Glomerular visceral epithelial cell (primary cell): ENCODE data around the gene LCMT1.
"Not testable (repeated sequence)": the region's sequence is repeated elsewhere in the genome, so short reads cannot be mapped to it uniquely, and the experiment has no call there.

ENCODE experiments used
- DNase-seq: peaks from one replicate; pipeline ENCODE4 v3.0.0-alpha.2; 2016; ENCODE audit errors: extremely low spot score

LCMT1 gene

DNA sequence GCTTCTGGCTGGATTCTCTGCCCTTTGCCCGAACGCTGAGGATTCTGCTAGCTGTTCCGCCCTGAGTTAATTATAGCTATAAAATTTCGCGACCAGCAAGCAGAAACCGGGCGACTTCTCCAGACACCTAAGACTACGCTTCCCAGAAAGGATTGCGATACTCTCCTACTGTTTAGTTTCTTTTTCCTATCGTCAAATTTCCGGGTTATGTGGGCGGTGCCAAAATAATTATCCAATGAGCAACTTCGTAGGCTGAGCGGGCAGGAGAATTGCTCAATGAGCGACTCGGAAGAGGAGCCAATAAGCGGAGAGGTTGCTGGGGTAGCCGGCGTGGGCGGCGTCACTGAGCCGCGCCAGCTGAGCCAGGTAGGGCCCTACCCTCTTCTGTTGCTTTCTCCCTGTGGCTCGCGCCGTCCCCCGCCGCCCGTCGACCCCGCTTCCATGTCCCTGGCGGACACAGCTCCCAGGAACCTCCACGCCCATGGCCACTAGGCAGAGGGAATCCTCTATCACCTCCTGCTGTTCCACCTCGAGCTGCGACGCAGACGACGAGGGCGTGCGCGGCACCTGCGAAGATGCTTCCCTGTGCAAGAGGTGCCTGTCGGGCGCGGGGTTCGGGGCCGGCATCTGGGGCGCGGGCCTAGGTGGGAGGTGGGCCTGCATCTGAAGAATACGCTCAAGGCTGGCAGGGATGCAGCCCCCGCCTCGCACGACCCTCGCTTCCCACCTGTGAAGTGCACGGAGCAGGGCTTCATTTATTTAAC is at the start of gene LCMT1:
Gene LCMT1 (plus strand): TSS at position 340 of the 764 bp plus-strand sequence. CDS start 142 bp downstream, at position 482.
- peak; percentile 96 for DNase-seq

DNA sequence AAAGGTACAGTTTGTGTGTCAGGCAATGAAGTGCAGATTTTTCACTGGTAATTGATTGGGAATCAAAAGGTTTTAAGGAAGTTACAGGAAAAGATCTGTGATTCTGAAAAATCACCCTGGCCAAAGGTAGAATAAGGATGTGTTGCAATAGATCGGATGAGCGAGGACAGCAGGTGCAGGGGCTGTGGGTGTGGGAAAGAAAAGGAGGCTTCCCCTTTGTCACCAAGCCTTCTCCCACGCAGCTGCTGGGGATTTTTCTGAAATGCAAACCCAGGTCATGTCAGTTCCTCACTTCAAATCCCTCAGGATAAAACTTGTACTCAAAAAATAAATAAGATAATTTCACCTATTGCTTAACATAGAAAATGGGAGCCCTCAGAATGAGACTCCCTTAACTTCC is 48.4 kb upstream of the LCMT1 start:
- DNase-seq, result no peak

DNA sequence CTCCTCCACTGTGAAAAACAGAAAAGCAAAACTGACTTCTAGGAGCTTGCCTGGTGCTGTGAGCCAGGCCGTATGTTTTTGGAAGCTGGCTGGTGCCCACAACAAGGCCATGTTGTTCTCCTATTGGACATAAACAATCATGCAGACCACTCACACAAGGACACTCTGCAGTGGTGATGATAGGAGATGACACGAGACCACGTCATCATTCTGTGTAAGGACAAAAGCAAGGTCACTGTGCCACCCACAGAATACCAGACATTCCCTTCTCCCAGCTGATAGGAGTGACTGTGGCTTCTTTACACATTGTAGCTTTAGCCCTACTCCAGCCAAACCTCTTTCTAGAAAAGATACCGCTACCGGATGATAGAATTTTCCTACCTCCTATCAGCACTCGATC is 47.7 kb upstream of the LCMT1 start:
- no peak for DNase-seq

DNA sequence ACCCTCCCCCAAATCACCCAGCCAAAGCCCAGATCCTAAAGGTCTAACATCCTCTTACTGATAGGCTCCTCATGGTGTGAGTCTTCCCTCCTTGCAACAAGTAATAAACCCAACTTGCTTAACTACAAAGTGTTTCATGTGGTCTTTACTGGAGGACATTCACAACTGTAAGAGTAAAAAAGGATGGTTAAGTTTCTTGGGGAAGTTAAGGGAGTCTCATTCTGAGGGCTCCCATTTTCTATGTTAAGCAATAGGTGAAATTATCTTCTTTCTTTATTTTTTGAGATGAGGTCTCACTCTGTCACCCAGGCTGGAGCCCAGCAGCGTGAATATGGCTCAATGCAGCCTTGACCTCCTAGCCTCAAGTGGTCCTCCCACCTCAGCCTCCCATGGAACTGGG is 47.3 kb upstream of the LCMT1 start:
- not testable (repeated sequence) for DNase-seq

DNA sequence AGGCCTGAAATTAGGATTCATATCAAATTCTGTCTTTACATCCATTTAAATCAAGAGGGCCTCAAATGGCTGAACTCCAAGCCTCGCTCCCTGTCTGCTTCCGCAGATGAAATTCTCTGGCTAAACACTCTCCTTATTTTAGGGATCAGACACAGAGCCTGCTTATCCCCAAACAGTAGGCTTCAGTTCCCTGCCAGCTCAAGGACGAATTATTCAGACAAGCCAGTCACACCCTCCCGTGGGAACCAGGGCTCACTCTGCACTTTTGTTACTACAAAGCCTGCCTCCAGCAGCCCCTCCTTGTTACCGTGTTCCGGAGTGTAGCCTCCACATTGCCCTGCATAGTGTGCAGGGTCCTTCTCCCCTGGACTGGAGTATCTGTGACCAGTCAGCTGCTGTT is 46.6 kb upstream of the LCMT1 start:
- no peak for DNase-seq

DNA sequence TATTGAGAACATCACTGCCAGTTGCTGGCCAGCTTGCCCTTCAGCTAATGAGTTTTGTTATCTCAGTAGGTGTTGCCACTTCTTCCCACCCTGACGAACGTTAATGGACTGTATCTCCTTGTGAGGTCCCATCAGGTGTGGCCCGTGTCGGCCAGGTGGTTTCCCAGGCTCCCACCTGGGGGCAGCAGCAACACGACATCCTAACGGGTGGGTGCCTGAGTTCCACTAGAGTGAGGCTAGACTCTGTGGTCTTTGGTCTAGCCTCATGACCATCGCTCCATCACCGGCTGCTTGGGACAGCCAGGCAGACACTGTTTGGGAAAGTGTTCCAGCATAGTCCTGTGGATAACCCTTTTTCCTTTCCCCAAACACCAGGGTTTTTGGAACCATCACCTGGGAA is 45.6 kb upstream of the LCMT1 start:
- no peak for DNase-seq

DNA sequence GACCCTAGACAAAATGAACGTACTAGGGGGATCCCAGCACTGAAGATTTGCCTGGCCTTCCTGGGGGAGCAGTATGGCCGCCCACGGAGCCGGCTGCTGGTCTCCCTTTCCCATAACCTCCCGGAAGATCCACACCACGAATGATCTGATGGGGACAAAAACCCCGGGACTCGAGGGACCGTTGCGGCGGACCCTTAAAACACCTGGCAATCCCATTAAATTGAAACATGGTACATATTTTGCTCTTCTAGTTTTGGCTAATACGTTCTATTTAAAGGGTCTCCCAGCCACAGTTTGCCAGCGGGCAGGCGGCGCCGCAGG is 45.2 kb upstream of the LCMT1 start:
- DNase-seq, result no peak

DNA sequence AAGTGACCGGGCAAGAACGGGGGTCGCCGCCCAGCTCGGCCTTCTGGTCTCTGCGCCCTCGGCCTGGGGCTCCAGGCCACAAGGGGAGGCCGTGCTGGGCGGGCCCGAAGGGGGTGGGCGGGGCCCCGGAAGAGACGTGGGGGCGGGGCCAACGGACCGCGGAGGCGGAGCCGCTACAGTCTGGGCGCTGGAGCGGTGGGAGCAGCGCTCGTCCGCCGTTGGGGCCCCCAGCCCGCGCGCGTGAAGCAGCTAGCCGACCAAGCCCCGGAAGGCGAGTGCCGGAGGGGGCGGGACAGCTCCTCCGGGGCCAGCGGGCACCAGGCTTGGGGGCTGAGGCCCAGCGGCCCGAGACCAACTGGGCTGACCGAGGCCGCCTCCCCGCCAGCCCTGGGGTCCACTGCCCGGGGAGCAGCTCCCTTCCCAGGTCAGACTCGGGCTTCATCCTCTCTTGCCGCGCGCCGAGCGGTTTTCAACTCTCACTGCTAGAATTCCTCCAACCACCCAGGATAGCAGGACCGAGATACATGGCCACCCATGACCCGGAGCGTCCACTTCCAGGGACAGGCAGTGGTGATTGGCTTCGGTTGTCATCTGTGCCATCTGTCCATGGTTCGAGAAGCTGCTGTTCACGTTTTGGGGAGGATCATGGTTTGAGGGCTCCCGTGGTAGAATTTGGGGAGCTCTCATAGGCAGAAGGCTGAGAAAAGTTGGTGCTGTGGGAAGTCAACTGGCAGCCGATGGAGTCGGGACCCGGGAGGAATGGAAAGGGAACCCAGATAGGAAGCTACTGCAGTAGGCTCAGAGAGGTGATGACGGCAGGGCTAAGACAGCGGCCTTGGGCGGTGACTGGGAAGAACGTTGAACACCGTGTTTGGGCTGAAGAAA is 44.6 kb upstream of the LCMT1 start:
- DNase-seq, result peak; percentile 49

DNA sequence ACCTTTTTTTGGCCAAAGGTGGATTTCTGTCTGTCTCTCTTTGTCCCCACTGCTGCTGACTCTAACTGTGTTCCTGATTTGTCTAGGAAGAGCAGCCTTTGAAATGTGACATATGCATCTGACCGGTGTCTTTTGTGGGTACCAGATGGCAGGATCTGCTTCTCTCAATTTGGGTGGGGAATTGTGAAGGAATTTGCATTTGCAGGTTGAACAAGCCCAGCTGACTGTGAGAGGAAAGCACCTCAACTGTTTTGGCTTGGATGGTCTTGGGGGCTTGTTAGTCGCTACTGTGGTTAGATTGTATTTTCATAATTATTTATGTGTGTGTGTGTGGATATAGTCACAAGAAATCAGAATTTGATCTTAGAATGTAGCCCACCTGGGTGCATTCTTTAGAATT is 37.7 kb upstream of the LCMT1 start:
- no peak for DNase-seq

DNA sequence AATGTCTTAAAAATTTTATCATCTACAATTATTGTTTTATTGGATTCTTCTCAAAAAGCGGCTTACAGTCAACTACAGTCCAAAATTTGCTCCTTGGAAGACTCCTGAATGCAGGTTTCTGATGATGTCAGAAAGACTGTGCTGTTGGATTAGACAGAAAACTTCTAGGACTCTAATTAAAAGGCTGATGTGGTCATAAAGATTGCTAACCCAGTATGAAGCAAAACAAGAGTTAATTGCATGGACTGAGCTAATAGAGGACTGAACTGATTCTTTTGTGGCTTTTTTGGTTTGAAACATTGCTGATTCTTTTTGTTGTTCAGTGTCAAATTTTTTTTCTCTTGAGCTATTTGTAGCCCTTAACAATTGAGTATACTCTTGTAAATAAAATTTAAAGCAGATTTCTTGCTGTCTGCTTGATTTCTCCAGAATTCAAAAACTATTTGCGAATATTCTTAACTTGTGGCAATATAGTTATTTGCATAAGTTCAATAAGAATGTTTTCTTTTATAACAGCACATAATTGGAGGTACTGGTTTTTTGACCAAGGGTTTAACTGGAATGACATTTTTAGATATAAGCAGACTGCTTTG is 33.1 kb upstream of the LCMT1 start:
- DNase-seq, result no peak

DNA sequence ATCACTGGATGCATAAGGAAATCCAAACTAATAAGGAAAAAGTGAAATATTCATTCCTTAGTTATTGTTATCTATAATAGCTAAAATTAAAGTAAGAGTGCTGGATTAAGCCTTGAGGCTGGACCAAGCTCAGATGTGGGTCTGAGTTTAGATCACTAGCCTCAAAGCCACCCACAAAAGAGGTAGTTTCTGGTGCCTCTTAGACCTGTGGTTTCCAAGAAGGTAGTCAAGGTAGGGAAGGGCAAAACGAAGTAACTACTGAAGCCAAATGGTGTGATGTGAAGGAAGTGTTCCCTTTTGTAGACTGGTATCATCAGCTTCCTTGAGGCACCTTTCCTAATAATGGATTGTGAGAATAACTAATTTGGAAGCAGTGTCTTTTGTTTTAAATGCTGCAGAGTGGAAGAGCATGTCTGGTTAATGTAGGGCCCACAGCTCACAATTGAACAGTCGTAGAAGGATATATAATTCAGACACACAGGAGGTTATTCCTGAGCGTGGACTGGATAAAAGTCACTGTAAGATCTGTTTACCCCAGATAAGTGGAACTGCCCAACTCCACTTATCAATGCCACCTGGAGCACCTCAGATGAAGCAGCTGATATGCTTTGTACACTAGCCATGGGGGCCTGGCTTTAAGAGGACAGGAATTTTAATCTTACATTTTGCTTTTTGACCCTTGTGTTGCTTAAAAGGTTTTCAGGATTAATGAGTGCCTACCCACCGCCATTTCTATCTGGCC is 31.7 kb upstream of the LCMT1 start:
- DNase-seq, result no peak

DNA sequence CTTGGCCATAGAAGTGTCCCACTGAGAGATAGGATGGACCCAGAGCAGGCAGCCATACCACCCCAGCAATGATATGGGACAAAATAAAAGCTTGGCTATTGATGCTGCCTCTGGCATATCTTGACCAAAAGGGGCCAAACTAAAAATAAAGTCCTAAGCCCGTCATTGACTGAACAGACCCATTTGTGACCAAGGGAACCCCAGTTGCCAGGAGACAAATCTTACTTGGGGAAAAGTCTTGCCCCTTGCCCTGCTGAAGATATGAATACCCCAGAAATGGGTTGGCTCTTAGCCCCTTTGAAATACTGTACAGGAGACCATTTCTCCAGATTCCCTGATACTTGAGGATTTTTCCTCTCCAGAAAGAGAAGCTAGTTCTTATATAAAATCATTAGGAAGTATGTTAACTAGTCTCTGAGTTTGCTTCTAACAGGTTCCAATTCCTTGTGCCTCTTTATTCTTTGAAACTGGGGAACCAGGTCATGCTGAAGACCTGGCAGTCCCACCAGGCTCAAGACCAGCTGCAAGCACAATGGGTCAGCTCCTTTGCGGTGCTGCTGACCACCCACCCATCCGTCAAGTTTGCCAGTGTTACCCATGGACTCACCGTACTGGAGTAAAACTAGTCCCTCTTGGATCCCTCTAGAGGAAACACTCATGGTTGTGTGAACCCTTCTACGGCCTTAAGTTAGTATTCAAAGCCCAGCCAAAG is 31.0 kb upstream of the LCMT1 start:
- DNase-seq, result no peak

DNA sequence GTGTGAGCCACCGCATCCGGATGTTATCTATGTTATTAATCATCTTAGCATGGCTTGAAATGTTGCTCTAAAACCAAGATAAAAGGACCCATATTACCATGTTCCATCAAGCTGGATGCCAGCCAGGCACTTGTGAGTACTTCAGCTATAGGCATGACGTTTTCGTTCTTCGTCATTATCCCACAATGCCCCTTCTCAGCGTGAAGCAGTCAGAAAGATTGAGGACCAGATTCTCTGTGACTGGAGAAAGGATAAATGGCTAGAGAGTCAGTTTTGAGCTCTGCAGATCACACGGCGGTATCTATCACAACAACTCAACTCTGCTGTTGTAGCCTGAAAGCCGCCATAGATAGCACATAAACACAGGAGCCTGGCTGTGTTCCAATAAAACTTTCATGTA is 29.8 kb upstream of the LCMT1 start:
- DNase-seq, result no peak

DNA sequence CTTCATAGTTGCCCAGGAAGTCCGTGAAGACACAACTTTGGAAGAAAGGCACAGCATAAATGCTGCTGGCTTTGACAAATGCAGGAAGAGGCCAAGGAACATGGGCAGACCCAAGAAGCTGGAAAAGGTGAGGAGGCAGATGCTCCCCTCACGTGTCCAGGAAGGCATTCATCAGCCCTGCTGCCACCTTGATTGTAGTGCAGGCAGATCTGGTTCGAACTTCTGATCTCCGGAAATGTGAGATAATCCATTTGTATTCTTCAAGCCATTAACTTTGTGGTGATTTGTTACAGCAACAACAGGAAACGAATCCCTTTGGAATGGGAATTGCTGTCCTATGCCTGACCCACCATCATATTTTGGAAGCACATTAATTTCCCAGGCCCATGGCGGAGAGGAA is 28.5 kb upstream of the LCMT1 start:
- no peak for DNase-seq

DNA sequence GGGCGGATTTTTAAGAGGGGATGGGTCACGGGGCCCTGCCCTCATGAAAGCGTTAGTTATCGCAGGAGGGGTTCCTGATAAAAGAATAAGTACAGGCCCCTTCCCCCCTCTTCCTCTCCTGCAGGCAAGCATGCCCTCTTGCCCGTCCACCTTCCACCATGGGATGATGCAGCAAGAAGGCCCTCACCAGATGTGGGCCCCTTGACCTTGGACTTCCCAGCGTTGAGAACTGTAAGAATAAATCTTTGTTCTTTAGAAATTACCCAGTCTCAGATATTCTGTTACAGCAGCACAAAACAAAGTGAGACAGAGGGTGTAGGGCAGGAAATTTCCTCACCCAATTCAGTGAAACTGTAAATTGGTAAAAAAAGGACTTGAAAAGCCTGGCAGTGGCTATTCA is 27.8 kb upstream of the LCMT1 start:
- DNase-seq, result no peak

DNA sequence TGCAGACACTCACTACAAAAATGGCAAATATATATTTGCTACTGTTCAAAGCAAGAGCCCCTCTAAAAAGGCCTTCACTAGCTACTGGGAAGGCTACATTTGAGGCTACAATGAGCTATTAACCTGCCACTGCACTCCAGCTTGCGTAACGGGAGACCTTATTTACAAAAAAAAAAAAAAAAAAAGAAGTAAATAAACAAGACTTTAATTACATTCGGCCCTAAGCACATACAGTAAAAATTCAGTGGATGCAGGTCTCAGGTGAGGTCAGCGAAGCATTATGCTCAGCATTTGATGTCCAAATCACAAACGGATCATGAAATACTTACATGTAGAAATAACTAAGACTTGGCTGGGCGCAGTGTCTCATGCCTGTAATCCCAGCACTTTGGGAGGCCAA is 26.7 kb upstream of the LCMT1 start:
- DNase-seq, result no peak

DNA sequence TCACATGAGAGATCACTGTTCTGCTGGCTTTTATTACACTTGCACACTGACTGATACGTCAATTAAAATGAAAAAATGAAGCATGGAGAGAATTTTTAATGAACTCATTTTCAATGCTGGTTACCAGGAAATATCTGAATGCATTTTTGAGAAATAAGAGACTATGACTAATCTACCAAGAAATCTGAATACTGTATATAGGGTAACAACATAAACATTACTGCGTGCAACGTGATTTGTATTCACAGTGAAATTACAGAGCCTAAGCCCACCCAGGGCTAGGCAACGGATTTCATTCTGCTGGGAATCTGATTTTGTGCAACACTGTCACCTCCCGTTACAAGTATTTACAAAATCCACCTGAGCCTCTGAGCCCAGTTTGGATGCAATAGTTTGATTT is 23.8 kb upstream of the LCMT1 start:
- DNase-seq, result no peak

DNA sequence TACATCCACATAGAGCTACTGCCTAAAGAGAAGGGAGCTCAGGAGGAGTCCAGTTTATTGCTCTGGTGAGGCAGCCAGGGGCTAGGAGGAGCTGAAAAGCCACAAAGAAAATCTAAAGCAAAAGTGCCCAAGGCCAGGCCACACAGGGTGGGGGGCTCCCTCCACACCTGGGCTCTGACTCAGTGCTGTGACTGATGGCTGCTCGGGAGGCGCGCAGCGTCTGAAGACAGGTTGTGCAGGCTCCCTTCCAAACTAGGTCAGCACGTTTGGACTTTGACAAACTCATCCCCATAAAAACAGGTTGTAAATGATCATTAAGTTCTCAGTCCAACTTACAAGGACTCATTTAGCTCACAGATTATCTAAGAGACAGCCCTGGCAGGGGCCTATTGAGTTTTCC is 22.2 kb upstream of the LCMT1 start:
- DNase-seq, result no peak

DNA sequence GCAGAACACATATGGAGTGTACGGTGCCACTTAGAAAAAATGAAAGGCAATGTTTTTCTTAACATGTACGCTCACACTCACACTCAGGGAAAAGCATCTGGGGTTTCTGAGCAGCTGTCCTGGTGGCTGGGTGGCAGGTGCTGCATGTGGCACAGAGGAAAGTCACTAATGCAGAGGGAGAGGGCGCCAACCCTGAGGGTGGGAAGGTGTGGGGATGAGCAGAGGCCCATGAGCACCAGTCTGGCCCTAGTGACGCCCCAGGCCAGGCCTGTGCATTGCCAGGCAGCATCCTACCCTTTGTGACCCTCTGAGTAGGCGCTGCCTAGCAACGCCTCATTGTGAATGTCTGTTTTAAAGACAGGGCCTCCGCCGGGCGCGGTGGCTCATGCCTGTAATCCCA is 19.1 kb upstream of the LCMT1 start:
- no peak for DNase-seq

DNA sequence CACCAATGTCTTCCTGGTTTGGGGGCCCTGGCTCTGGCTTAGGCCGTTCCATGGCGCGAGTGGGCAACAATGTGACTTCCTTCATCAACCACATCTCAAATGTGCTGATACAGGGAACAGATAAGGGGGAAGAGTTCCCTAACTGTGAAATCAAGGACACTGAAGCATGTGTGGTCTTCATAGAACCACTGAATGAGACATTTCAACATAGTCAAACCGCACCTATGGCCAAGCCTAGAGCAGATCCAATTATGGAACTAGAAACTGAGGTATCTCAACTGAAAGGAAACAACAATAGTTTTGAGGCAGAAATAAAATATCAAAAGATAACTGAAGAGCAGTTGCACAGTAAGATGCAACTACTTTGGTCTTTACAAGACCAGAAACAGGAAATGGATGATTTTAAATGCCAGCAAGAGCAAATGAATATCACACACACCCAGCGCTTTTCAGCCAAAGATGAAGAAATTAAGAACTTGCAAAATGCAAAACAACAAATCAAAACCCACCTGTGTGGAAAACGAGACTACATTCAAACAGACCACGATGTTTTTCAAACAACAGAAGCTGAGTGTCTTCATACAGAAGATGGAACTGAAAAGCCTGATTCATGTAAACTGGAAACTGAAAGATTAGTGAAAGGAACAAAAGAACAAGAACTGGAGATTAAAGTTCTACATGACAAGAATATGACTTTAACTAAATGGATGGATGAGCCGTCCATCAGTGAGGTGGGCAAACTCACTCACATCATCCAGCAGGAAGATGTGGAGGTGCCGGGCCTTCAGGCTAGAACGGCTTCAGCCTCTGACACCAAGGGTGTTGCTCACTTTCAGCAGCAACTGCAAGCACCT is 18.1 kb upstream of the LCMT1 start:
- DNase-seq, result no peak

DNA sequence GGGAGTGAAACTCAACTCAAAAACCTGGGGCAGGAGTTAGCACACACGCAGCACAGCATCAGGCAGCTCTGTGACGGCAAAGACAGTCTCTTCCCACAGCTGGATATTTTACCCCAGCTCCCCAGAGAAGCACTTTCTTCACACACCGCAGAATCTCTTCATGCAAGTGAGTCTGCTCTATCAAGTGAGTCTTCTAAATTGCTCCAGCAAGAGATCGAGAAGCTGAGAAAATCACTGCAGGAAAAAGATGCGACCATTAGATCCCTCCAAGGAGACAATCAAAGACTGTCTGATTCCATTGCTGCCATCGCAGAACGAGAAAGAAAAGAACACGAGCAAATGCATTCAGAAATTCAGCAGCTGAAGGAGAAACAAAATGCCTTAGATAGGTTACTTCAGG is 16.9 kb upstream of the LCMT1 start:
- DNase-seq, result no peak
